Progenitor cell of endocrine pancreas (in vitro differentiated cells): ENCODE measurements around the gene RSPO3. TPM values are rescaled to one million over a fixed set of nuclear protein-coding genes. Genes with fewer than 3 reads are reported as not detected.

Experiments
- DNase-seq: peaks from one replicate; pipeline ENCODE4 v3.0.0; 2021; ENCODE audit warnings: low spot score; ENCODE audit not compliant: unreplicated experiment
- H3K27ac Mint-ChIP-seq: 2 replicates; pipeline ENCODE4 v1.8.0; 2021; ENCODE audit warnings: mild to moderate bottlenecking, moderate library complexity, mixed read lengths
- H3K27me3 Mint-ChIP-seq: 2 replicates; pipeline ENCODE4 v1.8.0; 2021; ENCODE audit warnings: mixed read lengths
- H3K36me3 Mint-ChIP-seq: 2 replicates; pipeline ENCODE4 v1.8.0; 2022; ENCODE audit warnings: mixed read lengths; ENCODE audit not compliant: insufficient read depth
- H3K4me1 Mint-ChIP-seq: 2 replicates; pipeline ENCODE4 v1.8.0; 2021; ENCODE audit warnings: low read depth, mixed read lengths
- H3K4me3 Mint-ChIP-seq: 2 replicates; pipeline ENCODE4 v1.8.0; 2021; ENCODE audit warnings: low read depth, mild to moderate bottlenecking, moderate library complexity, mixed read lengths
- H3K9me3 Mint-ChIP-seq: 2 replicates; pipeline ENCODE4 v1.8.0; 2021; ENCODE audit warnings: low read depth, mixed read lengths
- CTCF ChIP-seq: fragments of 200-600 bp; sonication (generic); IDR thresholded peaks from one replicate; pipeline ENCODE4 v1.5.0; 2021; ENCODE audit warnings: antibody characterized with exemption, mild to moderate bottlenecking; ENCODE audit not compliant: unreplicated experiment
- total RNA-seq: library from RNA; stranded (reverse); gene quantifications from 2 replicates; pipeline ENCODE4 v1.2.1, GENCODE V29; 2021

RSPO3 gene
- total RNA-seq, 1 donor from 2014 or later = 0.43 TPM

- Mint-ChIP-seq H3K27ac (no peak overlapping the region), H3K4me1 (peaks cover 2% of the 10 kb centered on the region), H3K9me3 (no peaks in the 10 kb centered on the region), H3K36me3 (no peaks in the 10 kb centered on the region), H3K4me3 (no peak overlapping the region), H3K27me3 (peaks cover 37% of the 10 kb centered on the region)
- DNase-seq = no peak
- TF ChIP-seq CTCF = peak; percentile 48
These were observed 17.8 kb upstream of the RSPO3 start for GRCh38 chr6:127100510-127101140.

GRCh38 chr6:127102299-127102698 lies 16.2 kb upstream of the RSPO3 start:
- DNase-seq = no peak
- no peak overlapping the region for H3K27ac Mint-ChIP-seq
- no peak for TF ChIP-seq CTCF
- no peak overlapping the region for H3K4me3 Mint-ChIP-seq
- peaks cover 2% of the 10 kb centered on the region for H3K4me1 Mint-ChIP-seq
- H3K9me3 Mint-ChIP-seq = no peaks in the 10 kb centered on the region
- peaks cover 40% of the 10 kb centered on the region for H3K27me3 Mint-ChIP-seq
- no peaks in the 10 kb centered on the region for H3K36me3 Mint-ChIP-seq

GRCh38 chr6:127102859-127103258 lies 15.6 kb upstream of the RSPO3 start:
- Mint-ChIP-seq H3K4me1 (peaks cover 2% of the 10 kb centered on the region), H3K27ac (no peak overlapping the region), H3K9me3 (no peaks in the 10 kb centered on the region), H3K27me3 (peaks cover 42% of the 10 kb centered on the region), H3K4me3 (no peak overlapping the region), H3K36me3 (no peaks in the 10 kb centered on the region)
- DNase-seq = no peak
- TF ChIP-seq CTCF = no peak

- Mint-ChIP-seq H3K27ac (no peak overlapping the region), H3K4me1 (peaks cover 2% of the 10 kb centered on the region), H3K36me3 (no peaks in the 10 kb centered on the region), H3K4me3 (no peak overlapping the region), H3K9me3 (no peaks in the 10 kb centered on the region), H3K27me3 (peaks cover 41% of the 10 kb centered on the region)
- DNase-seq = no peak
- no peak for TF ChIP-seq CTCF
These were observed 15.0 kb upstream of the RSPO3 start for GRCh38 chr6:127103482-127103881.

GRCh38 chr6:127107916-127108315 lies 10.6 kb upstream of the RSPO3 start:
- TF ChIP-seq CTCF = no peak
- no peak overlapping the region for H3K27ac Mint-ChIP-seq
- H3K4me1 Mint-ChIP-seq = no peaks in the 10 kb centered on the region
- DNase-seq = no peak
- H3K27me3 Mint-ChIP-seq = peaks cover 54% of the 10 kb centered on the region
- H3K4me3 Mint-ChIP-seq = no peak overlapping the region
- H3K9me3 Mint-ChIP-seq = no peaks in the 10 kb centered on the region
- no peaks in the 10 kb centered on the region for H3K36me3 Mint-ChIP-seq
